GM19395 (cell line): ENCODE measurements around the gene ERP44.
"Not testable (repeated sequence)": the region's sequence is repeated elsewhere in the genome, so short reads cannot be mapped to it uniquely, and the experiment has no call there.

ENCODE experiments used
- ATAC-seq: cut with Tn5 transposase; IDR thresholded peaks from one replicate; pipeline ENCODE4 v1.9.1; 2021; ENCODE audit warnings: mild to moderate bottlenecking, moderate library complexity; ENCODE audit not compliant: unreplicated experiment

The ERP44 gene

DNA sequence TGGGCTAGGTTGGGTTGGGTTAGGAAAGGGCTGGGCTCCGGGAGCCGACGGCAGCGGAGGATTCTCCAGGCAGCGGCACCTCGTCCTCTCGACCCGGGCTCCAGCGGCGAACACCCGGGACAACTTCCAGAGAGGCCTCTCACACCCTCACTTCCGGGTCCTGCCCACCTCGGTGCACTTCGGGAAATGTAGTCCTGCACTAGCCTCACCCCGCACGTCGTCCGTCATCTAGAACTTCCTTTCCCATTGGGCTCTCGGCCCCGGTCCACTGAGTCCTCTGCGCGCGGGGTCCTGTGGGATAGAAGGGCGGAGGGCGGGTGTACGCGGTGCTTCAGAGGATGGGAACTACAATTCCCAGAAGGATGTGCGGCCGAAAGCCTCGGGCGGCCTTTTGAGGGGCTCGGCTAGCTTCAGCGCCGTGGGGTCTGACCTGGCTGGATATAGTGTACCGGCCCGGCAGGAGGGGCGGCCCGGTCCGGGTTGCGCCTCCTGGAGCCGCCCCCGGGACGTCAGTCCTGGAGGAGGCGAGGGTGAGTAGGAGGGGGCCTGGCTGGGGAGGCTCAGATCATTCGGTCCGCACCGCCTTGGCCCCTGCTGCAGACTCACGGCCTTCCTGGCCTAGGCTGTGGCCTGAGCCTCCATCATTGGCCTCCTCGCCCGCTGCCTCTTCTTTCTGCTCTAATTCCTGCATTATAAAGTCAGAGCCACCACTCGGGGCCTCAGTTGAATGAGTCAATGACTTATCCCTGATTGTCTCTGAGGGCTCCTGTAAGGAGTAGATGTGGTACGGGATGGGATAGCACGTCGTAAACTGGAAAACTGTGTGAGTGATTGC lies at the start of gene ERP44, which contains the start of gene INVS:
Gene ERP44, minus strand, starts transcription at position 114 of the 835 bp plus-strand sequence. CDS start 160 bp downstream, outside the sequence.
Gene INVS, plus strand, starts transcription at position 357 of the 835 bp plus-strand sequence. CDS start 5,279 bp downstream, outside the sequence.
- ATAC-seq: peak; percentile 97

DNA sequence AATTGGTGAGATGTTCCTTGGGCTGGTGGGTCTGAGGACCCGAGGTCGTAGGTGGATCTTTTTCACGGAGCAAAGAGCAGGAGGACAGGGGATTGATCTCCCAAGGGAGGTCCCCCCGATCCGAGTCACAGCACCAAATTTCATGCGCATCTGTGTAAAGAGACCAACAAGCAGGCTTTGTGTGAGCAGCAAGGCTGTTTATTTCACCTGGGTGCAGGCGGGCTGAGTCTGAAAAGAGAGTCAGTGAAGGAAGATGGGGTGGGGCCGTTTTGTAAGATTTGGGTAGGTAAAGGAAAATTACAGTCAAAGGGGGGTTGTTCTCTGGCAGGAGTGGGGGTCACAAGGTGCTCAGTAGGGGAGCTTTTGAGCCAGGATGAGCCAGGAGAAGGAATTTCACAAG lies 47.2 kb upstream of the ERP44 start:
- not testable (repeated sequence) for ATAC-seq

- not testable (repeated sequence) for ATAC-seq
Observed at GRCh38 chr9:100145167-100145934, 46.6 kb upstream of the ERP44 start.

GRCh38 chr9:100141862-100142261 lies 43.1 kb upstream of the ERP44 start:
- ATAC-seq: not testable (repeated sequence)

DNA sequence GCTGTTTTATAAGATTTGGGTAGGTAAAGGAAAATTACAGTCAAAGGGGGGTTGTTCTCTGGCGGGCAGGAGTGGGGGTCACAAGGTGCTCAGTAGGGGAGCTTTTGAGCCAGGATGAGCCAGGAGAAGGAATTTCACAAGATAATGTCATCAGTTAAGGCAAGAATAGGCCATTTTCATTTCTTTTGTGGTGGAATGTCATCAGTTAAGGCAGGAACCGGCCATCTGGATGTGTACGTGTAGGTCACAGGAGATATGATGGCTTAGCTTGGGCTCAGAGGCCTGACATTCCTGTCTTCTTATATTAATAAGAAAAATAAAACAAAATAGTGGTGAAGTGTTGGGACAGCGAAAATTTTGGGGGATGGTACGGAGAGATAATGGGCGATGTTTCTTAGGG lies 41.5 kb upstream of the ERP44 start:
- ATAC-seq: not testable (repeated sequence)

GRCh38 chr9:100136799-100137198 lies 38.0 kb upstream of the ERP44 start:
- not testable (repeated sequence) for ATAC-seq

DNA sequence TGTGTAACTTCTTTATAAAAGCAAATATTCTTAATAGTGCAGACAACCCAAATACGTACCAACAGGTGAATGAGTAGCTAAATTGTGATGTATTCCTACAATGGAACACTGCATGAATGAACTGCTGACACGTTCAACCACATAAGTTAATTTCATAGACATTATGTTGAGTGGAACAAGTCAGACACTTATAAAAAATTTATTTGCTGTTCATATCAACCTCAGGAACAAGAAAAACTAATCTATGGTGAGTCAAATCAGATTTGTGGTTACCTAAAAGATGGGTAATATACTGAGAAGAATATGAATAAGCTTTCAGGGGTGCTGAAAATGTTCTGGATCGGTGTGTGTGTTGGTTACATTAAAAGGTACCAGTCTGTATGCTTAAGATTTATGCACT lies 35.9 kb upstream of the ERP44 start:
- no peak for ATAC-seq

DNA sequence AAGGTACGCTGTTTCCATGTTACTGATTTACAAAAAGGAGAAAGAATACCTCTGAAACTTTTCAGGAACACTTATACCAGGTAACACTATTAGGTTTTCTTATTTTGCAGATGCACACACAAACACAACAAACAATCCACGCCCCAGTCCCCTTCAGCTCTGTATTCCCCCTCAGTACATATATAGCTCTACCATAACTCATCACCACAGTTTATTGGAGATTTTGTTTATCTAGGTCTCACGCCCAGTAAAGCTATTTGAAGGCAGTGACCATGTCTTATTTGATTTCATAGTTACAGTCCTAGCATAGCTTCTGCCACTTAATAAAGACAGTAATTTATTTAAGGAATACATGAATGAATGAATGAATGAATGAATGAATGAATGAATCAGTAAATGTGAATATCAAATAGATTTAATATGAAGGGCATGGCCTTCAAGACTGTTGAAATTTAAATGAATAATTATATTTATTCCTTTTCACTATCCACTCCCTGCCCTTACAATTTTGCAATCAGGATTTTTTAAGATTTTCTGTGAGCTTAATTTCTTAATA lies 33.2 kb upstream of the ERP44 start:
- ATAC-seq: no peak

GRCh38 chr9:100131216-100131615 lies 32.4 kb upstream of the ERP44 start:
- ATAC-seq: no peak

GRCh38 chr9:100129772-100130171 lies 31.0 kb upstream of the ERP44 start:
- ATAC-seq: no peak

- no peak for ATAC-seq
Observed at GRCh38 chr9:100126423-100126822, 27.6 kb upstream of the ERP44 start.

DNA sequence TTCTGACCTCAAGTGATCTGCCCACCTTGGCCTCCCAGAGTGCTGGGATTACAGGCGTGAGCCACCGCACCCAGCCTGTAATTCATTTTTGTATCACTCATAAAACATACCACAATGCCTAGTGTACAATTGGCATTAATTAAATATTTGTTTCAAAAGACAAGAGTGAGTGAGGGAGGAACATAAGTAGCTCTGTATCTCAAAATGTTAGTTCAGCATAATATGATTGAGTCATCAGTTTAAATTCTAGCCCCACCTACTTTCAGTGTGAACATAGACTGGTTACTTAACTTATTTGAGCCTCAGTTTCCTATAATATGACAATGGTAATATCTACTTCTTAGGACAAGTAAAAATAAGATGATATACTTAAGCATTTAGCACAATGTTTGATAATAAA lies 27.1 kb upstream of the ERP44 start:
- no peak for ATAC-seq

DNA sequence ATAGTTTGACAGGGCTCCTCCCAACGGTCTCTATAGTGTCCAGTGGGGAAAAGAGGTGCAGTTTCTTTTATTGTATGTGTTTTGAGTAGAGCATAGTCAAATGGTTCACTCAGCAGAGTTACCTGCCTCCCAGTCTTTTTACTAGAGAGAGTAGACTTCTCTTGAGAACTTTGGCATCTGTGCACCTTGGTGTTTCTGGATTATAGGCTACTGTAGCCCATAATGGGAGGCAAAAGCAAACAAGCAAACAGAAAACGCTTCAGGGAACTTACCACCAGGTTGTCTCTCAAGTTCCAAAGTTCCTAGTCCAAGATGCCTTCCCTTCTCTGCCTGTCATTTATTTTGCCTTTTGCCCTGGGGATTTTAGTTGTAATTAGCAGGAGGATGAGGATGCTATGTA lies 26.4 kb upstream of the ERP44 start:
- ATAC-seq: no peak

- ATAC-seq: no peak
Observed at GRCh38 chr9:100120286-100120685, 21.5 kb upstream of the ERP44 start.

DNA sequence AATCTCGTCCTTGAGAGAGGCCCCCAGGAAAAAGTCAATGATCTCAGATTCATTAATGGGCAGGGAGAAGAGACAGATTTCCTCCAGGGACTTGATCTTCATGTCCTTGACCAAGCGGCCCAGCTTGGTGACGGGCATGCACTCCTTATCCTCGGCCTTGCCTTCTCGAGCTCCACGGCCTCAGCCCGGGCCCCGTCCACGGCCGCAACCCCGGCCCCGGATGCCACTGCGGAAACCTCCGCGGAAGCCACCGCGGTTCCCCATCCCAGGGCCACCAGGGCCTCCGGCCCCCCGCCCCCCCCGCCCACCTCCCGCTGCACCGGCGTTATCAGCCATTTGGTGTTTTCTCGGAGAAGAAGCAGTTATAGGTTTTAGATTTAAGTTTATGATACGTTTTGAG lies 18.5 kb upstream of the ERP44 start:
- ATAC-seq: no peak

DNA sequence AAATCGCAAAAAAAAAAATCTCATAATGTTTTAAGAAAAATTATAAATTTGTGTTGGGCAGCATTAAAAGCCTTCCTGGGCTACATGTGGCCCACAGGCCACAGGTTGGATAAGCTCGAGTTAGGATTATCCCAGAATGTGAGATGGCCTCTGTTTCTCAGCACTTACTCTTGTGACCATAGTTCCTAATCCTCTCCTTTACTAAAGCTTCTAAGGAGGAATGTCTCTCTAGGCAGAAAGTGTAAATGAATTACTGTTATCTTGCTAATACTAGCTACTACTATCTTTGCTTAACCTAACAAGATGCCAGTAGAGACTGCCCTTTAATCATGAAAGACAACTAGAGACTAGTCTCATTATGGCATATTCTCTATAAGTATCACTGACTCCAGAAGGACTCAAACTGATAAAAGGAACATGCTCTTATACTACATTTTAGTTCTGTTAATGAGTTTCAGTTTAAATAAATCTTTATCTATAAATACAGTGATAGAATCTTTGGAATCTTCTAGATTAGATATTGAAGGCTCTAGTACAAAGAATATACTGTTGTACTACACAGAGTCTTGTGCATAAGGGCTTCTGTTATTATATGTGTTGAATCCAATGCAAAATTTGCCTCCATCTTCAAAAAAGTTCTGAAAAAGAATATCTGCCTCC lies 14.0 kb upstream of the ERP44 start:
- no peak for ATAC-seq

GRCh38 chr9:100111235-100111634 lies 12.4 kb upstream of the ERP44 start:
- ATAC-seq: no peak

- ATAC-seq: no peak
Observed at GRCh38 chr9:100108559-100108958, 9.8 kb upstream of the ERP44 start.

GRCh38 chr9:100106616-100107015 lies 7.8 kb upstream of the ERP44 start:
- ATAC-seq: no peak

DNA sequence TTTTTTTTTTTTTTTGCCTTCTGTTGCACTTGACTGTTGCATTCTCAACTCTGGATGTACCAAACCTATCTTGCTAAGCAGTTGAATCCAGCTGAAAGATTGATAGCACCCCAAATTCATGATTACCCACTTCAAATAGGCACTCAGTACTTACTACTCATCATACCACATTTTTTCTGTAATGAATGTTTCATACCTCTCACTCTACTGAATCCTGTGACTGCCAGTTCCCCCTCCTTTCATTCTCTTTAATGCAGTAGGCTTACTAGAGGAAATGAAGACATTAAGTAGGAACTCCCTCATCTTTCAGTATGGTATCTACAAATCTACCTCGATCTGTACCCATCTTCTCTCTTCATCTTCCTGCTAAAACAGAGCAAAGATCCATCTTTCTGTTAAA lies 7.1 kb upstream of the ERP44 start:
- no peak for ATAC-seq

- ATAC-seq: no peak
Observed at GRCh38 chr9:100104314-100104713, 5.5 kb upstream of the ERP44 start.
